Mesenteric fat pad (tissue), 1 donor: ENCODE results near the gene PCED1B. TPM values are rescaled to one million over a fixed set of nuclear protein-coding genes. Genes with fewer than 3 reads are reported as not detected.

Source experiments
- DNase-seq: peaks from one replicate; pipeline ENCODE4 v3.0.0-alpha.2; 2020; ENCODE audit warnings: low spot score
- total RNA-seq: library from RNA; stranded (reverse); fragmentation: NEBNext Ultra II Directional; extraction: Animal tissue kit (Norgen Biotek cat#: 25700); gene quantifications from one replicate; pipeline ENCODE4 v1.2.1, GENCODE V29; 2021
- donor health status: DM: yes; HTN: yes; CAD: no.

The PCED1B gene
- total RNA-seq, 1 donor from 2014 or later: 6.1 TPM

DNA sequence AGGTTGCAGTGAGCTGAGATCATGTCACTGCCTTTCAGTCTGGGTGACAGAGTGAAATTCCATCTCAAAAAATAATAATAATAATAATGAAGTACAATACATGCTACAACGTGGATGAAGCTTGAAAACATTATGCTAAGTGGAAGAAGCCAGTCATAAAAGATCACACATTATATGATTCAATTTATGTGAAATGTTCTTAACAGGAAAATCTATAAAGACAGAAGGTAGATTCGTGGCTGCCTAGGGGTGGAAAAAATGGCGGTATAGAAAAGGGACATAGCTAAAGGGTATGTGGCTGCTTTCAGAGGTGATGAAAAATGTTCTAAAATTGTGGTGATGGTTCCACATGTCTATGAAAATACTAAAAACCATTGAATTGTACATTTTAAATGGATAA lies 41.3 kb downstream of the PCED1B start:
- no peak for DNase-seq

DNA sequence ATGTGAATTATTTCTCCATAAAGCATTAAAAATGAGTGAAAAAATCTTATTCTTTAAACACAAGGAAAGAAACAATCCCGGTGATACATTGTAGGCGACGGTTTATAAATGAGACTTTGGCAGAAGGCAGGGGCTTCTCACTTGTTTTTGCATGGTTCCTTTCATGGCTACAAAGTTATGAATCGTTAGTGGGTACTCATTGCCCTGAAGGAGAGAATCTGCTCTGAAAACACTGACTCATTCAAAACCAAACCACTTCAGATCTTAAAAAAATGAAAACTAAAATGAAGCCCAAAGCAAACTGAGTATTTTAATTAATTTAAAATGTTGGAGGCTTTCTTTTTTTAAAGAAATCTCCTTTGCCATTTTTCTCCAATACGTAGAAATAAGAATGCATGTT lies 41.7 kb downstream of the PCED1B start:
- DNase-seq: no peak

DNA sequence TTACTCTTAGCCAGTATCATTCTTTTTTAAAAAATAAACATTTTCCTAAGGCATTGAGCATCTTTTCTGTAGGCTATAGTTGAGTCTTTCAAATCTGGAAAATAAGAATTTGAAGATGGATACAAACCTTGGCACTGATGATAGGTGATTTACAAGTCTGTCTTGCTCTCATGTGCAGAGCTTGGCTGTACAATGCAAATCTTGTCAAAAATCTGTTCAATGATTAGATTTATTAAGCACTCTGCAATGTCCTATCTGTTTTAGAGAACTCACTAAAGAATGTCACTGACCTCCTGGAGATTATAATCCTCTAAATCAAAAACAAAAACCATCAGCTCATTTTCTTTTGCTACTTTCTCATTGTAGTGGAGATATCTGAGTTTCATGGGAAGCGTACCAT lies 43.2 kb downstream of the PCED1B start:
- no peak for DNase-seq

- DNase-seq: no peak
Observed at GRCh38 chr12:47123730-47124129, 44.3 kb downstream of the PCED1B start.

GRCh38 chr12:47124451-47124850 lies 45.0 kb downstream of the PCED1B start:
- DNase-seq: no peak

- DNase-seq: no peak
Observed at GRCh38 chr12:47126246-47126645, 46.8 kb downstream of the PCED1B start.

- DNase-seq: no peak
Observed at GRCh38 chr12:47131011-47131410, 51.6 kb downstream of the PCED1B start.

GRCh38 chr12:47134005-47134404 lies 54.6 kb downstream of the PCED1B start:
- no peak for DNase-seq

DNA sequence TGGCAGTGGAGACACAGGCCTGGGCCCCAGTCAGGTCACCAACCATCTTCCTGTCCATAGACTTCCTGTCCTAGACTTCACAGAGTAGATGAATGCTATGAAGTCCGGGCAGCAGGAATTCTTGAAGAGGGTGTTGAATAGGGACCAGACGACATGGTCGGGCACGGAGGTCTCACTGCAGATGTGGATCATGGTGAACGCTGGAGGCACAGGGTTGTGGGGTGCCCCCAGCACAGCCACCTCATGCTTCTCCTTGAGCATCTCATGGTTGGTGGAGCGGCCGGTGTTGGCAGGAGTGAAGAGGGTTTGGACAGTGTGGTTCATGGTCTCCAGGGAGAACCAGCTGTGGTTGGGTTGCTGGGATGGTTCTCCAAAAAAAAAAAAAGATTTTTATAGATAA lies 56.2 kb downstream of the PCED1B start:
- DNase-seq: no peak

DNA sequence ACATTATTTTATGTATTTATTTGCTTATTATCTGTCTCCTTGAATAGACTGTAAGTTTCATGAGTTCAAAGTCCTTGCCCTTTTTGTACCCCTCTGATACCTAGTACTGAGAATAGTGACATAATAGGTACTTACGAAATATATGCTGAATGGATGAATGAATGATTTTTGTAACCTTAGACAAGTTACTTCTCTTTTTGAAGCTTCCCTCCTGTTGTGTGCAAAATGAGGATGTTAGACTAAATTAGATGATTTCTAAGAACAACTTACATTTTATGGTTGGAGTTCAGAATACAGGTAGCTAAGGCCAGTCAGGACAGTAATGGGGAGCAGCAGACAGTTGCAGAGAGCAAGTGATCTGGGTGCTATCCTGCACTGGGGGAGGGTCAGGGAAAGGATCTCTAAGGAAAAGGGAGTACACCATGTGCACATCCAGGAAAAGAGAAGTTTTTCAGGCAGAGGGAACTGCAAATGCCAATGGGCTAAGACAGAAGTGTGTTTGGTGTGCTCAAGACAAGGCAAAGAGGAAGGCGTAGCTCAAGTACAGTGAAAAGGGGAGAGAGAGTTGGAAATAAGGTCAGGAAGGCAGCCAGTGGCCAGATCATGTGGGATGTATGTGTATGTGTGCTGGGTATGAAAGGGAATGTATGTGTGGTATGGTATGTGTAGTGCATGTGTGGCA lies 59.7 kb downstream of the PCED1B start:
- no peak for DNase-seq

GRCh38 chr12:47141459-47141858 lies 62.0 kb downstream of the PCED1B start:
- DNase-seq: no peak

GRCh38 chr12:47144769-47145168 lies 65.3 kb downstream of the PCED1B start:
- DNase-seq: no peak

DNA sequence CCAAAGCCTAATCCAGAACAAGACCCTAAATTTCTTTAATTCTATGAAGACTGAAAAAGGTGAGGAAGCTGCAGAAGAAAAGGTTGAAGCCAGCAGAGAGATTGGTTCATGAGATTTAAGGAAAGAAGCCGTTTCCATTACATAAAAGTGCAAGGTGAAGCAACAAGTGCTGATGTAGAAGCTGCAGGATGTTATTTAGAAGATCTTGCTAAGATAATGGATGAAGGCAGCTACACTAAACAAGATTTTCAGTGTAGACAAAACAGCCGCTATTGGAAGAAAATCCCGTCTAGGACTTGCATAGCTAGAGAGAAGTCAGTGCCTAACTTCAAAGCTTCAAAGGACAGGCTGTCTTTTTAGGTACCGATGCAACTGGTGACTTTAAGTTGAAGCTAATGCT lies 65.8 kb downstream of the PCED1B start:
- DNase-seq: no peak

- no peak for DNase-seq
Observed at GRCh38 chr12:47147739-47148138, 68.3 kb downstream of the PCED1B start.

GRCh38 chr12:47149146-47149545 lies 69.7 kb downstream of the PCED1B start:
- no peak for DNase-seq

- DNase-seq: no peak
Observed at GRCh38 chr12:47152095-47152494, 72.7 kb downstream of the PCED1B start.

GRCh38 chr12:47155457-47156166 lies 76.2 kb downstream of the PCED1B start:
- no peak for DNase-seq

DNA sequence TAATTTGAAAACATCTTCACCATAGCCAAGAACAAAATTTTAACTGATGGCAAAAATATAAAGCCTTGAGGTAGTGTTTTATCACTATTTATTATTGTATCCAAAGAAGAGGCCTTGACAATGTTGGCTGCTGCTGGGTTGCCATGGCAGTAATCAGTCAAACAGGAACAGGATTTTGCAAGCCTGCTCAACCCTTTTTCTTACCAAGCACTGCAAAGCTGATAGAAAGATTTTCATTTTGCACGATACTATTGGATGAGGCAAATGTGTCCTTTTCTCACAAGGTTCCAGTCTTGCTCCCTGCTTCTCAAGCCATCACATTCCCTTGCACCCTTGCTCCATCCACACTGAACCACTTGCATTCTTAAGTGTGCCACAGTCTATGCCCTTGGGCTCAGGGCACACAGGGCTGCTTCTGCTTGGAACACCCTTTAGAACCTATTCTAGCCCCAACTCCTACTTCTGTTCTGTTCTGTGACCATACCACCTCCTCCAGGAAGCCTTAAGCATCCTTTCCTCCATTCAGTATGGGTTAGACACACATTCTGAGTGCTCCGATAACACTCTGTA lies 76.8 kb downstream of the PCED1B start:
- DNase-seq: no peak

DNA sequence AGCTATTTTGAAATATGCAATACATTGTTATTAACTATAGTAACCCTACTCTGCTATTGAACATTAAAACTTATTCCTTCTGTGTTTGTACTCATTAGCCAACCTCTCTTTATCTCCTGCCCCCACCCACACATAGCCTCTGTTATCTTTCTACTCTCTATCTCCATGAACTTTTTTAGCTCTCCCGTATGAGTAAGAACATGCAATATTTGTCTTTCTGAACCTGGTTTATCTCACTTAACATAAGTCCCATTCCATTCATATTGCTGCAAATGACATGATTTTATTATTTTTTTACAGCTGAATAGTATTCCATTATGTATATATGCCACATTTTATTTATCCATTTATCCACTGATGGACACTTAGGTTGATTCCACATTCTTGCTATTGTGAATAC lies 79.4 kb downstream of the PCED1B start:
- no peak for DNase-seq

DNA sequence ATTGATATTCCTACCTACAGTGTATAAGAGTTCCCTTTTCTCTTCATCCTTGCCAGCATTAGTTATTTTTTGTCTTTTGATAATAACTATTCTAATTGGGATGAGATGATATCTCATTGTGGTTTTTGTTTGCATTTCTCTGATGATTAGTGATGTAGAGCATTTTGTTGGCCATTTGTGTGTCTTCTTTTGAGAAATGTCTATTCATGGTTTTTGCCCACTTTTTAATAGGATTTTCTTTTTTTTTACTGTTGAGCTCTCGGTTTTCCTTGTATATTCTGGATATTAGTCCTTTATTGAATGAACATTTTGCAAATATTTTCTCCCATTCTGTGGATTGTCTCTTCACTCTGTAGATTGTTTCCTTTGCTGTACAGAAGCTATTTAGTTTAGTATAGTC lies 79.9 kb downstream of the PCED1B start:
- no peak for DNase-seq

GRCh38 chr12:47160316-47161244 lies 81.2 kb downstream of the PCED1B start:
- no peak for DNase-seq

DNA sequence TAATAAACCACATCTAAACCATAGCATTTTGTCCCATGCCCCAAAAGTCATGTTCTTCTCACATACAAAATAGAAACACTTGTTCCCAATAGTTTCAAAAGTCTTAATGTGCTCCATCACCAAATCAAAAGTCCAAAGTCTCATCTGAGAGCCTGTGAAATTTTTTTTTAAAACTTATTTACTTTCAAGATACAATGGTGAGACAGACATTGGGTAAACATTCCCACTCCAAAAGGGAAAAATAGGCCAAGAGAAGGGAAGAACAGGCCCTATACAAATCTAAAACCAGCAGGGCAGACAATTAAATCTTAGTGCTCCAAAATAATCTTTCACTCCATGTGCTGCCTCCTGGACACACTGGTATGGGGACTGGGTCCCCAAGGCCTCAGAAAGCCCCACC lies 84.7 kb downstream of the PCED1B start:
- no peak for DNase-seq
